GM23338 (cell line): ENCODE data around the gene UNC5A. TPM values are rescaled to one million over a fixed set of nuclear protein-coding genes. Genes with fewer than 3 reads are reported as not detected.

Experiments used
- ATAC-seq: fragments of 200-7000 bp; cut with Tn5 transposase; 3 replicates; pipeline ENCODE4 v1.9.1; 2020
- DNase-seq: peaks from one replicate; pipeline ENCODE4 v3.0.0-alpha.2; 2015; ENCODE audit warnings: low spot score
- H2AFZ ChIP-seq: fragments of 200-600 bp; sonication (generic); 2 replicates; pipeline ENCODE4 v1.8.0; 2016; ENCODE audit warnings: antibody characterized with exemption, mild to moderate bottlenecking, moderate library complexity
- H3F3A ChIP-seq: fragments of 200-600 bp; sonication (generic); replicated peaks from 2 replicates; pipeline ENCODE4 v1.8.0; 2017; ENCODE audit warnings: antibody characterized with exemption, mixed run types, low read depth
- H3K27ac ChIP-seq: fragments of 200-600 bp; sonication (generic); 2 replicates; pipeline ENCODE4 v1.6.1; 2016; ENCODE audit warnings: low read depth
- H3K27me3 ChIP-seq: fragments of 200-600 bp; sonication (generic); 2 replicates; pipeline ENCODE4 v1.8.0; 2016; ENCODE audit warnings: mild to moderate bottlenecking, mixed run types, moderate library complexity; ENCODE audit not compliant: insufficient read depth
- H3K36me3 ChIP-seq: fragments of 200-600 bp; sonication (generic); 2 replicates; pipeline ENCODE4 v1.8.0; 2016; ENCODE audit warnings: mild to moderate bottlenecking; ENCODE audit not compliant: insufficient read depth
- H3K4me1 ChIP-seq: fragments of 200-600 bp; sonication (generic); 2 replicates; pipeline ENCODE4 v1.8.0; 2016; ENCODE audit warnings: mild to moderate bottlenecking, moderate library complexity; ENCODE audit not compliant: insufficient read depth
- H3K4me2 ChIP-seq: fragments of 200-600 bp; sonication (generic); 2 replicates; pipeline ENCODE4 v1.7.1; 2017; ENCODE audit warnings: mixed run types
- H3K4me3 ChIP-seq: fragments of 200-600 bp; sonication (generic); 2 replicates; pipeline ENCODE4 v1.6.1; 2016; ENCODE audit warnings: mixed run types
- H3K79me2 ChIP-seq: fragments of 200-600 bp; sonication (generic); replicated peaks from 2 replicates; pipeline ENCODE4 v1.8.0; 2017; ENCODE audit warnings: mild to moderate bottlenecking; ENCODE audit not compliant: insufficient read depth
- H3K9me2 ChIP-seq: fragments of 200-600 bp; sonication (generic); 2 replicates; pipeline ENCODE4 v1.8.0; 2017; ENCODE audit not compliant: insufficient read depth
- H4K20me1 ChIP-seq: fragments of 200-600 bp; sonication (generic); replicated peaks from 2 replicates; pipeline ENCODE4 v1.8.0; 2017; ENCODE audit warnings: mild to moderate bottlenecking; ENCODE audit not compliant: insufficient read depth
- H3K27ac Mint-ChIP-seq: 2 replicates; pipeline ENCODE4 v1.8.0; 2020; ENCODE audit warnings: inconsistent platforms, mild to moderate bottlenecking, moderate library complexity, mixed read lengths
- H3K27me3 Mint-ChIP-seq: 3 replicates; pipeline ENCODE4 v1.8.0; 2022; ENCODE audit warnings: low read depth, mild to moderate bottlenecking, moderate library complexity, mixed read lengths, inconsistent platforms; ENCODE audit not compliant: insufficient read depth, poor library complexity
- H3K36me3 Mint-ChIP-seq: 3 replicates; pipeline ENCODE4 v1.8.0; 2021; ENCODE audit warnings: low read depth, mild to moderate bottlenecking, inconsistent platforms, moderate library complexity, mixed read lengths
- H3K4me1 Mint-ChIP-seq: 3 replicates; pipeline ENCODE4 v1.8.0; 2020; ENCODE audit warnings: mild to moderate bottlenecking, inconsistent platforms, mixed read lengths
- H3K4me3 Mint-ChIP-seq: 3 replicates; pipeline ENCODE4 v1.8.0; 2021; ENCODE audit warnings: moderate library complexity, mild to moderate bottlenecking, inconsistent platforms, mixed read lengths
- H3K9me3 Mint-ChIP-seq: 3 replicates; pipeline ENCODE4 v1.8.0; 2020; ENCODE audit warnings: moderate library complexity, mild to moderate bottlenecking, inconsistent platforms, mixed read lengths
- CREB1 ChIP-seq: fragments of 250-450 bp; sonication (Bioruptor Pico); IDR thresholded peaks from 2 replicates; pipeline ENCODE4 v1.5.0; 2020; ENCODE audit warnings: low read depth, mild to moderate bottlenecking, moderate library complexity
- CTCF ChIP-seq, 2 experiments: fragments of 200-600 bp in 1 of 2; sonication (generic) in 1 of 2; conservative IDR thresholded peaks; 2 replicates each; pipeline versions ENCODE4 v1.5.1 to v1.6.1; 2016 to 2017; ENCODE audit warnings: antibody characterized with exemption in 2 of 2, low read depth in 2 of 2, mild to moderate bottlenecking in 2 of 2, moderate library complexity in 1 of 2
- EZH2 ChIP-seq: fragments of 200-600 bp; sonication (generic); IDR thresholded peaks from one replicate; pipeline ENCODE4 v1.8.0; 2017; ENCODE audit warnings: antibody characterized with exemption, mild to moderate bottlenecking, low read depth; ENCODE audit not compliant: unreplicated experiment
- EZH2phosphoT487 ChIP-seq: fragments of 200-600 bp; sonication (generic); IDR thresholded peaks from one replicate; pipeline ENCODE4 v1.8.1; 2018; ENCODE audit warnings: antibody characterized with exemption; ENCODE audit not compliant: unreplicated experiment
- JUNB ChIP-seq: IDR thresholded peaks from one replicate; pipeline ENCODE4 v1.6.1; 2016; ENCODE audit warnings: antibody characterized with exemption; ENCODE audit not compliant: unreplicated experiment
- NANOG ChIP-seq: IDR thresholded peaks from 2 replicates; pipeline ENCODE4 v1.6.1; 2016; ENCODE audit warnings: antibody characterized with exemption, borderline replicate concordance
- POLR2AphosphoS5 ChIP-seq: IDR thresholded peaks from 2 replicates; pipeline ENCODE4 v1.6.1; 2016; ENCODE audit warnings: antibody characterized with exemption, low read depth
- STAT1 ChIP-seq: IDR thresholded peaks from one replicate; pipeline ENCODE4 v1.6.1; 2016; ENCODE audit warnings: antibody characterized with exemption; ENCODE audit not compliant: unreplicated experiment
- ZNF114 ChIP-seq: fragments of 250-450 bp; sonication (Bioruptor Pico); IDR thresholded peaks from 2 replicates; pipeline ENCODE4 v1.5.0; 2020; ENCODE audit warnings: mild to moderate bottlenecking, moderate library complexity
- ZNF331 ChIP-seq: fragments of 250-450 bp; sonication (Bioruptor Pico); IDR thresholded peaks from 2 replicates; pipeline ENCODE4 v1.5.0; 2020; ENCODE audit warnings: low read depth, mild to moderate bottlenecking, moderate library complexity
- ZNF462 ChIP-seq: fragments of 250-450 bp; sonication (Bioruptor Pico); IDR thresholded peaks from 2 replicates; pipeline ENCODE4 v1.5.0; 2020; ENCODE audit warnings: mild to moderate bottlenecking, moderate library complexity
- long read RNA-seq: library from polyadenylated mRNA; unstranded; transcript quantifications from one replicate; pipeline ENCODE4 v2.0.0, GENCODE V29; 2020; ENCODE audit not compliant: unreplicated experiment
- polyA plus RNA-seq: library from polyadenylated mRNA; unstranded; fragments of >200 nt; fragmentation: Nextera tagmentation; extraction: Ambion mirVana; gene quantifications from 2 replicates; pipeline ENCODE4 v1.2.1, GENCODE V29; 2016
- total RNA-seq: library from RNA; depleted of rRNA; stranded (reverse); fragments of >200 nt; shearing (Covaris generic); gene quantifications from 2 replicates; pipeline ENCODE4 v1.2.3, GENCODE V29; 2014; rRNA removed
- TF ChIP-seq, protein P1 (sequence below): IDR thresholded peaks from 2 replicates; pipeline ENCODE4 v1.6.1; 2016; ENCODE audit warnings: antibody characterized with exemption
- TF ChIP-seq, protein P2 (sequence below): IDR thresholded peaks from one replicate; pipeline ENCODE4 v1.6.1; 2018; ENCODE audit warnings: antibody characterized with exemption; ENCODE audit not compliant: unreplicated experiment

The UNC5A gene
- total RNA-seq (3.9 and 7.3 TPM in 2 replicates), polyA plus RNA-seq (0.92 and 1.1 TPM in 2 replicates)
- long read RNA-seq: 0 reads

GRCh38 chr5:176810081-176810597 is at the start of gene UNC5A:
UNC5A (plus strand) TSS chr5:176810559; CDS start chr5:176810751, 192 bp downstream.
- H3K4me3 Mint-ChIP-seq: peak within 1 kb of the TSS; percentile 73
- Histone ChIP-seq H3F3A (no peaks in the 10 kb centered on the region), H3K27ac (no peak within 1 kb of the TSS), H3K4me1 (peaks cover 10% of the 10 kb centered on the region), H3K9me2 (no peaks in the 10 kb centered on the region), H3K36me3 (no peaks in the 10 kb centered on the region), H3K79me2 (no peaks in the 10 kb centered on the region), H4K20me1 (0 out of 2 replicates have a peak, but pooled peaks cover 3% of the 10 kb centered on the region), H3K27me3 (peaks cover 50% of the 10 kb centered on the region), H3K4me2 (peak within 1 kb of the TSS; percentile 96), H3K4me3 (peak within 1 kb of the TSS; percentile 77), H2AFZ (peak within 1 kb of the TSS; percentile 100)
- ATAC-seq: peak; percentile 50
- peaks cover 30% of the 10 kb centered on the region for H3K4me1 Mint-ChIP-seq
- no peak within 1 kb of the TSS for H3K27ac Mint-ChIP-seq
- TF ChIP-seq POLR2AphosphoS5 (no peak), NANOG (no peak), EZH2 (no peak), JUNB (no peak), STAT1 (no peak), ZNF114 (no peak), EZH2phosphoT487 (no peak), CREB1 (CRISPR knock-in tag) (no peak), ZNF462 (no peak), CTCF (conservative IDR thresholded peaks at IDR 0.05; ENCODE audit: low read depth in 2 of 2) (no peak), ZNF331 (CRISPR knock-in tag) (no peak)
- TF ChIP-seq, protein P1, sequence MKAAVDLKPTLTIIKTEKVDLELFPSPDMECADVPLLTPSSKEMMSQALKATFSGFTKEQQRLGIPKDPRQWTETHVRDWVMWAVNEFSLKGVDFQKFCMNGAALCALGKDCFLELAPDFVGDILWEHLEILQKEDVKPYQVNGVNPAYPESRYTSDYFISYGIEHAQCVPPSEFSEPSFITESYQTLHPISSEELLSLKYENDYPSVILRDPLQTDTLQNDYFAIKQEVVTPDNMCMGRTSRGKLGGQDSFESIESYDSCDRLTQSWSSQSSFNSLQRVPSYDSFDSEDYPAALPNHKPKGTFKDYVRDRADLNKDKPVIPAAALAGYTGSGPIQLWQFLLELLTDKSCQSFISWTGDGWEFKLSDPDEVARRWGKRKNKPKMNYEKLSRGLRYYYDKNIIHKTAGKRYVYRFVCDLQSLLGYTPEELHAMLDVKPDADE: no peak
- TF ChIP-seq, protein P2, sequence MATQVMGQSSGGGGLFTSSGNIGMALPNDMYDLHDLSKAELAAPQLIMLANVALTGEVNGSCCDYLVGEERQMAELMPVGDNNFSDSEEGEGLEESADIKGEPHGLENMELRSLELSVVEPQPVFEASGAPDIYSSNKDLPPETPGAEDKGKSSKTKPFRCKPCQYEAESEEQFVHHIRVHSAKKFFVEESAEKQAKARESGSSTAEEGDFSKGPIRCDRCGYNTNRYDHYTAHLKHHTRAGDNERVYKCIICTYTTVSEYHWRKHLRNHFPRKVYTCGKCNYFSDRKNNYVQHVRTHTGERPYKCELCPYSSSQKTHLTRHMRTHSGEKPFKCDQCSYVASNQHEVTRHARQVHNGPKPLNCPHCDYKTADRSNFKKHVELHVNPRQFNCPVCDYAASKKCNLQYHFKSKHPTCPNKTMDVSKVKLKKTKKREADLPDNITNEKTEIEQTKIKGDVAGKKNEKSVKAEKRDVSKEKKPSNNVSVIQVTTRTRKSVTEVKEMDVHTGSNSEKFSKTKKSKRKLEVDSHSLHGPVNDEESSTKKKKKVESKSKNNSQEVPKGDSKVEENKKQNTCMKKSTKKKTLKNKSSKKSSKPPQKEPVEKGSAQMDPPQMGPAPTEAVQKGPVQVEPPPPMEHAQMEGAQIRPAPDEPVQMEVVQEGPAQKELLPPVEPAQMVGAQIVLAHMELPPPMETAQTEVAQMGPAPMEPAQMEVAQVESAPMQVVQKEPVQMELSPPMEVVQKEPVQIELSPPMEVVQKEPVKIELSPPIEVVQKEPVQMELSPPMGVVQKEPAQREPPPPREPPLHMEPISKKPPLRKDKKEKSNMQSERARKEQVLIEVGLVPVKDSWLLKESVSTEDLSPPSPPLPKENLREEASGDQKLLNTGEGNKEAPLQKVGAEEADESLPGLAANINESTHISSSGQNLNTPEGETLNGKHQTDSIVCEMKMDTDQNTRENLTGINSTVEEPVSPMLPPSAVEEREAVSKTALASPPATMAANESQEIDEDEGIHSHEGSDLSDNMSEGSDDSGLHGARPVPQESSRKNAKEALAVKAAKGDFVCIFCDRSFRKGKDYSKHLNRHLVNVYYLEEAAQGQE: no peak
- H3K27me3 Mint-ChIP-seq: peaks cover 50% of the 10 kb centered on the region
- H3K36me3 Mint-ChIP-seq: no peaks in the 10 kb centered on the region; the same call in 1 of the 3 replicates
- DNase-seq: peak; percentile 74
- no peaks in the 10 kb centered on the region; the same call in none of the 3 replicates for H3K9me3 Mint-ChIP-seq
